Pancreas (tissue), 10 donors: Measurements from ENCODE around the gene TRPM5. TPM values are rescaled to one million over a fixed set of nuclear protein-coding genes. Genes with fewer than 3 reads are reported as not detected.

Source experiments
- ATAC-seq, 4 donors: fragments of 200-7000 bp; cut with Tn5 transposase; one replicate each; pipeline versions ENCODE4 v1.8.0 to v1.9.1; 2020; ENCODE audit warnings: mild to moderate bottlenecking in 4 of 4, moderate library complexity in 4 of 4
- DNase-seq, 6 donors: peaks; one replicate each; pipeline ENCODE4 v3.0.0-alpha.2; 2020
- FAIRE-seq: peaks from 2 replicates; lab custom pipeline; 2012; peaks lifted over from hg19 to GRCh38; lab: Jason Lieb, UNC
- H3K27ac ChIP-seq, 4 donors: fragments of 200-600 bp; sonication (generic); 1 replicate in 3 of 4; 2 replicates in 1 of 4; pipeline versions ENCODE4 v1.5.0 to v1.8.0; 2020
- H3K27me3 ChIP-seq, 4 donors: fragments of 200-600 bp; one replicate each; pipeline ENCODE4 v1.8.0; 2021
- H3K36me3 ChIP-seq, 3 donors: fragments of 200-600 bp; sonication (generic) in 1 of 3; one replicate each; pipeline versions ENCODE4 v1.5.0 to v1.8.0; 2020 to 2021
- H3K4me1 ChIP-seq, 3 donors: fragments of 200-600 bp; one replicate each; pipeline ENCODE4 v1.8.0; 2021
- H3K4me3 ChIP-seq, 4 donors: fragments of 200-600 bp; sonication (generic) in 2 of 4; one replicate each; pipeline versions ENCODE4 v1.5.0 to v1.8.0; 2020 to 2021
- H3K9me3 ChIP-seq, 4 donors: fragments of 200-600 bp; one replicate each; pipeline ENCODE4 v1.8.0; 2021
- CTCF ChIP-seq, 4 donors: fragments of 200-600 bp; sonication (generic) in 3 of 4; IDR thresholded peaks; one replicate each; pipeline versions ENCODE4 v1.5.0 to v1.8.0; 2021; ENCODE audit warnings: antibody characterized with exemption in 4 of 4
- WGBS, 2 donors: extraction: QIAGEN DNeasy Blood & Tissue Kit; methylation state at CpG; one replicate each; pipeline ENCODE4 v1.1.7; 2013; 5-methylcytosine and 5-hydroxymethylcytosine counted together
- intact Hi-C, 3 donors: fragments of 100-400 bp; cut with DNase I; formaldehyde crosslinking; loops; one replicate each; pipeline versions ENCODE4 v1.11.1 to v1.14.2; 2022
- polyA plus RNA-seq, 2 donors: library from polyadenylated mRNA; stranded (reverse); fragments of 200-250 nt; gene quantifications; one replicate each; pipeline ENCODE4 v1.2.3, GENCODE V29; 2013
- total RNA-seq, 6 donors: library from RNA; stranded (reverse); fragmentation: NEBNext Ultra II Directional in 4 of 6; extraction: Animal tissue kit (Norgen Biotek cat#: 25700) in 4 of 6; gene quantifications; one replicate each; pipeline versions ENCODE4 v1.2.1 to v1.2.4, GENCODE V29; 2021 to 2023
- donor health status: healthy with polysubstance abuse.
- donor health status: DM: no; HTN: no; CAD: no; lungs with moderate emphysema.
- donor health status: DM: no; HTN: no; CAD: no.
- donor health status: control.
- donor health status: control.
- donor health status: Bipolar disorder and iron deficiency.
- donor health status: DM: yes; HTN: yes; CAD: no.
- donor health status: DM: no; HTN: no; CAD: no.
- donor health status: DM: no; HTN: no; CAD: no.
- donor health status: DM: yes; HTN: yes; CAD: no.

The TRPM5 gene
- total and polyA plus RNA-seq, 8 donors, result 0.51 to 4.8 (median 1.2) TPM

GRCh38 chr11:2460540-2461252, 16.4 kb upstream of the TRPM5 start:
- ATAC-seq, result peak in 1 of 4 donors; percentile 3

GRCh38 chr11:2459796-2460531, 15.7 kb upstream of the TRPM5 start:
- H3K9me3 ChIP-seq, result no peaks in the 10 kb centered on the region
- intact Hi-C loops, result no loop called here
- ATAC-seq, result peak in 2 of 4 donors; percentile 0 to 15
- H3K4me3 ChIP-seq, result no peak overlapping the region
- FAIRE-seq, result no peak
- peak overlapping the region; percentile 54 to 93 (median 74) for H3K27ac ChIP-seq
- DNase-seq, result peak in 3 of 6 donors; percentile 46 to 77 (median 55)
- whole genome bisulfite sequencing, 2 donors, result 65 to 68% methylated on average over 13 of the region's 13 CpGs
- H3K4me1 ChIP-seq, result peaks cover 44 to 52% (median 47%) of the 10 kb centered on the region in 3 donors
- no peak for TF ChIP-seq CTCF (IDR thresholded peaks at IDR 0.05)
- H3K36me3 ChIP-seq, result no peaks in the 10 kb centered on the region
- H3K27me3 ChIP-seq, result no peaks in the 10 kb centered on the region

More at GRCh38 chr11:2460540-2461252, 16.4 kb upstream of the TRPM5 start:
- no peak for FAIRE-seq
- Histone ChIP-seq H3K36me3 (no peaks in the 10 kb centered on the region), H3K27me3 (no peaks in the 10 kb centered on the region), H3K4me1 (peaks cover 44 to 59% (median 54%) of the 10 kb centered on the region in 3 donors), H3K4me3 (no peak overlapping the region), H3K27ac (peak overlapping the region; percentile 57 to 96 (median 92)), H3K9me3 (no peaks in the 10 kb centered on the region)
- no peak for TF ChIP-seq CTCF (IDR thresholded peaks at IDR 0.05)
- DNase-seq, result peak in 1 of 6 donors; percentile 76
- WGBS, 2 donors, result 68 to 77% methylated on average over 15 of the region's 15 CpGs
- intact Hi-C loops, result no loop called here

GRCh38 chr11:2459016-2459725, 14.9 kb upstream of the TRPM5 start:
- intact Hi-C loops, result no loop called here
- DNase-seq, result peak in 2 of 6 donors; percentile 59 to 72
- peaks cover 39 to 44% (median 40%) of the 10 kb centered on the region in 3 donors for H3K4me1 ChIP-seq
- TF ChIP-seq CTCF (IDR thresholded peaks at IDR 0.05), result no peak
- H3K27me3 ChIP-seq, result no peaks in the 10 kb centered on the region
- no peaks in the 10 kb centered on the region for H3K36me3 ChIP-seq
- WGBS, 2 donors, result 76 to 78% methylated on average over 20 of the region's 20 CpGs
- H3K9me3 ChIP-seq, result no peaks in the 10 kb centered on the region
- no peak for ATAC-seq
- peak overlapping the region; percentile 54 to 93 (median 74) for H3K27ac ChIP-seq
- no peak for FAIRE-seq
- no peak overlapping the region for H3K4me3 ChIP-seq

GRCh38 chr11:2458321-2458720, 14.0 kb upstream of the TRPM5 start:
- 94 to 95% methylated on average over 13 of the region's 13 CpGs for WGBS, 2 donors
- peaks cover 32 to 37% (median 34%) of the 10 kb centered on the region in 3 donors for H3K4me1 ChIP-seq
- H3K27me3 ChIP-seq, result no peaks in the 10 kb centered on the region
- H3K4me3 ChIP-seq, result no peak overlapping the region
- TF ChIP-seq CTCF (IDR thresholded peaks at IDR 0.05), result no peak
- ATAC-seq, result no peak
- no peak overlapping the region for H3K27ac ChIP-seq
- no peaks in the 10 kb centered on the region for H3K9me3 ChIP-seq
- FAIRE-seq, result no peak
- no peaks in the 10 kb centered on the region for H3K36me3 ChIP-seq
- intact Hi-C loops, result no loop called here
- DNase-seq, result peak in 1 of 6 donors; percentile 52
